SK-N-SH (cell line): ENCODE data around the gene REEP3. TPM values are rescaled to one million over a fixed set of nuclear protein-coding genes. Genes with fewer than 3 reads are reported as not detected.

Experiments
- CTCF ChIA-PET: fragments of 300-600, 350-600 bp; formaldehyde crosslinking; extraction: SDS; loops from one replicate; lab custom pipeline; 2021; lab: Yijun Ruan, JAX
- POLR2A ChIA-PET: fragments of 350-600 bp; sonication (Branson Sonifier 250); formaldehyde crosslinking; extraction: SDS; loops from one replicate; lab custom pipeline; 2020; ENCODE audit warnings: antibody characterized with exemption, inconsistent platforms; lab: Yijun Ruan, JAX
- DNase-seq: peaks from one replicate; pipeline ENCODE4 v3.0.0; 2012
- H2AFZ ChIP-seq: fragments of 200-600 bp; sonication (generic); 2 replicates; pipeline ENCODE4 v1.8.1; 2016; ENCODE audit warnings: antibody characterized with exemption, mild to moderate bottlenecking, low read depth
- H3F3A ChIP-seq: fragments of 200-600 bp; sonication (generic); replicated peaks from 2 replicates; pipeline ENCODE3; 2016; ENCODE audit warnings: antibody characterized with exemption, mild to moderate bottlenecking; ENCODE audit not compliant: insufficient read depth
- H3K27ac ChIP-seq, 2 experiments: fragments of 200-500 bp in 1 of 2; fragments of 200-600 bp in 1 of 2; sonication (Bioruptor generic) in 1 of 2; sonication (generic), shearing (Covaris generic) in 1 of 2; 2 replicates each; pipeline versions ENCODE4 v1.5.1 to v1.6.1; 2014 to 2016; ENCODE audit warnings: low read depth in 2 of 2, inconsistent platforms in 1 of 2, low read length in 1 of 2, mild to moderate bottlenecking in 1 of 2, mixed read lengths in 1 of 2
- H3K27me3 ChIP-seq: fragments of 200-600 bp; sonication (generic), shearing (Covaris generic); 2 replicates; pipeline ENCODE4 v1.6.1; 2016; ENCODE audit warnings: mixed run types; ENCODE audit not compliant: insufficient read depth
- H3K36me3 ChIP-seq, 2 experiments: fragments of 200-500 bp in 1 of 2; fragments of 200-600 bp in 1 of 2; sonication (Bioruptor generic) in 1 of 2; sonication (generic) in 1 of 2; replicated peaks in 1 of 2; 2 replicates each; pipeline versions ENCODE3 to v1.5.1; 2014 to 2016; ENCODE audit warnings: low read length in 1 of 2, mild to moderate bottlenecking in 1 of 2; ENCODE audit not compliant: insufficient read depth in 2 of 2, control insufficient read depth in 1 of 2
- H3K4me1 ChIP-seq, 2 experiments: fragments of 200-500 bp in 1 of 2; fragments of 200-600 bp in 1 of 2; sonication (Bioruptor generic) in 1 of 2; sonication (generic), shearing (Covaris generic) in 1 of 2; 2 replicates each; pipeline versions ENCODE4 v1.5.1 to v1.6.1; 2014 to 2016; ENCODE audit warnings: low read depth in 1 of 2, low read length in 1 of 2, mixed run types in 1 of 2; ENCODE audit not compliant: insufficient read depth in 2 of 2, control insufficient read depth in 1 of 2
- H3K4me2 ChIP-seq: fragments of 200-600 bp; sonication (generic), shearing (Covaris generic); 2 replicates; pipeline ENCODE4 v1.6.1; 2017; ENCODE audit warnings: mixed run types
- H3K4me3 ChIP-seq, 2 experiments: fragments of 200-500 bp in 1 of 2; fragments of 200-600 bp in 1 of 2; sonication (Bioruptor generic) in 1 of 2; sonication (generic), shearing (Covaris generic) in 1 of 2; 2 replicates each; pipeline versions ENCODE4 v1.5.1 to v1.8.1; 2014 to 2016; ENCODE audit warnings: low read depth in 2 of 2, inconsistent platforms in 1 of 2, low read length in 1 of 2, mild to moderate bottlenecking in 1 of 2, mixed read lengths in 1 of 2, moderate library complexity in 1 of 2
- H3K79me2 ChIP-seq: fragments of 200-600 bp; sonication (generic); 2 replicates; pipeline ENCODE4 v1.8.1; 2017; ENCODE audit warnings: mild to moderate bottlenecking; ENCODE audit not compliant: insufficient read depth
- H3K9ac ChIP-seq: fragments of 200-600 bp; sonication (generic); 2 replicates; pipeline ENCODE4 v1.6.1; 2017; ENCODE audit warnings: mixed run types
- H3K9me2 ChIP-seq: fragments of 200-600 bp; sonication (generic); 2 replicates; pipeline ENCODE4 v1.6.1; 2017; ENCODE audit warnings: mixed run types
- H3K9me3 ChIP-seq: fragments of 200-600 bp; sonication (generic); 2 replicates; pipeline ENCODE4 v1.6.1; 2017; ENCODE audit warnings: mixed run types, mild to moderate bottlenecking, moderate library complexity
- H4K20me1 ChIP-seq: fragments of 200-600 bp; sonication (generic); 2 replicates; pipeline ENCODE4 v1.6.1; 2017; ENCODE audit warnings: mild to moderate bottlenecking, mixed run types; ENCODE audit not compliant: insufficient read depth
- CHD2 ChIP-seq: fragments of 150-350 bp; IDR thresholded peaks from 2 replicates; pipeline ENCODE4 v1.6.1; 2018; ENCODE audit warnings: low read length; ENCODE audit not compliant: partially characterized antibody
- EZH2phosphoT487 ChIP-seq: fragments of 200-600 bp; sonication (generic); IDR thresholded peaks from 2 replicates; pipeline ENCODE4 v1.6.1; 2017; ENCODE audit warnings: low read depth, mixed run types, mild to moderate bottlenecking, antibody characterized with exemption, moderate library complexity, borderline replicate concordance
- GABPA ChIP-seq: IDR thresholded peaks from 2 replicates; pipeline ENCODE4 v1.4.0; 2012; ENCODE audit warnings: low read depth, mild to moderate bottlenecking
- IRF3 ChIP-seq: fragments of 150-350 bp; IDR thresholded peaks from 2 replicates; pipeline ENCODE4 v1.6.1; 2016; ENCODE audit warnings: mild to moderate bottlenecking, low read depth, low read length
- MAX ChIP-seq: IDR thresholded peaks from 2 replicates; pipeline ENCODE4 v1.4.0; 2012; ENCODE audit warnings: low read depth
- NFIC ChIP-seq: IDR thresholded peaks from 2 replicates; pipeline ENCODE4 v1.4.0; 2012; ENCODE audit warnings: borderline replicate concordance
- NRF1 ChIP-seq: IDR thresholded peaks from 2 replicates; pipeline ENCODE4 v1.6.1; 2012; ENCODE audit warnings: low read depth, mild to moderate bottlenecking, low read length
- PBX3 ChIP-seq: IDR thresholded peaks from 2 replicates; pipeline ENCODE4; 2012
- REST ChIP-seq: IDR thresholded peaks from 2 replicates; pipeline ENCODE4 v1.6.1; 2012; ENCODE audit warnings: mild to moderate bottlenecking, low read depth, low read length, moderate library complexity
- RFX5 ChIP-seq: IDR thresholded peaks from 2 replicates; pipeline ENCODE4 v1.6.1; 2012; ENCODE audit warnings: mild to moderate bottlenecking, improper control_type of control experiment, low read length
- SIN3A ChIP-seq: IDR thresholded peaks from 2 replicates; pipeline ENCODE4 v1.6.1; 2012; ENCODE audit warnings: low read depth, mild to moderate bottlenecking, low read length, moderate library complexity, borderline replicate concordance
- SMC3 ChIP-seq: IDR thresholded peaks from 2 replicates; pipeline ENCODE4 v1.6.1; 2012; ENCODE audit warnings: low read depth, low read length, improper control_type of control experiment
- USF2 ChIP-seq: fragments of 150-350 bp; IDR thresholded peaks from 2 replicates; pipeline ENCODE4 v1.6.1; 2017; ENCODE audit warnings: antibody characterized with exemption, low read length, low read depth, borderline replicate concordance
- YY1 ChIP-seq: IDR thresholded peaks from 2 replicates; pipeline ENCODE4 v1.4.0; 2012; ENCODE audit warnings: low read depth, mild to moderate bottlenecking
- WGBS: methylation state at CpG from one replicate; pipeline ENCODE4 v1.1.6; 2017; ENCODE audit warnings: low lambda C conversion rate; 5-methylcytosine and 5-hydroxymethylcytosine counted together
- polyA plus RNA-seq, 3 experiments: library from polyadenylated mRNA; depleted of rRNA; stranded (reverse); fragments of >200 nt; gene quantifications; 2 replicates each; pipeline ENCODE4 v1.2.3, GENCODE V29; 2012

The REEP3 gene
- polyA plus RNA-seq, 1 of the 3 experiments (the other 2 are of a cell fraction), result 7.6 TPM

GRCh38 chr10:63576501-63576900, 55.3 kb downstream of the REEP3 start:
- DNase-seq, result no peak
- ChIA-PET CTCF (no interaction called here), POLR2A (no interaction called here)
- Histone ChIP-seq H3K27me3 (no peaks in the 10 kb centered on the region), H3F3A (peaks cover 16% of the 10 kb centered on the region), H3K4me3 (no peak overlapping the region), H3K4me1 (peaks cover 15 to 21% of the 10 kb centered on the region in 2 experiments; a peak in 3 of 4 replicates), H4K20me1 (no peaks in the 10 kb centered on the region), H3K79me2 (no peaks in the 10 kb centered on the region), H3K9ac (no peak overlapping the region), H3K27ac (no peak overlapping the region), H3K36me3 (peaks cover 7 to 15% of the 10 kb centered on the region in 2 experiments), H2AFZ (no peak overlapping the region), H3K4me2 (no peak overlapping the region), H3K9me2 (no peaks in the 10 kb centered on the region), H3K9me3 (no peaks in the 10 kb centered on the region)
- TF ChIP-seq IRF3, result no peak
- no peak for TF ChIP-seq PBX3
- TF ChIP-seq CHD2, result no peak
- no peak for TF ChIP-seq EZH2phosphoT487
- no peak for TF ChIP-seq NFIC
- no peak for TF ChIP-seq MAX
- no peak for TF ChIP-seq SIN3A
- TF ChIP-seq NRF1, result no peak
- no peak for TF ChIP-seq REST
- no peak for TF ChIP-seq YY1
- no peak for TF ChIP-seq USF2
- no peak for TF ChIP-seq SMC3
- TF ChIP-seq RFX5, result no peak
- TF ChIP-seq GABPA, result no peak
- WGBS, result 95% methylated on average over 1 of the region's 1 CpG
